Measurements from ENCODE around the gene SOBP.

The SOBP gene

DNA sequence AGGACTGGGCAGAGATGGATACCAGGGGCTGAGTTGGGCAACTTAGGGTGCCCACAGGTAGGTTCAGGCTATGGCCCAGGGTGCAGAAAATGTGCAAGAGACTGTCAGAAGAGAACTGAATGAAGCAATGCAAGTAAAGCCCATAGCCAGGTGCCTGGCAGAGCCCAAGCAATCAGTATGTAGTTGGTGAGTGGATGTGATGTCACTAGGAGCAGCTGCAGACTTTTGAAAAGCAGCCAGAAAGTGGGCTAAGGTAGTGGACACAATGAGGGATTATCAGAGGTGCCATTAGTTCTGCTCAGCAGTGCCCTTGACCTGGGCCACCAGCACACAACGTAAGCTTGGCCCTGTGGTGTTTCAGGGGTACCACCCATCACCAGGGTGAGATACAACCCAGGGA lies 135.3 kb downstream of the SOBP start:
- DNase-seq (ENCODE audit: low spot score), result no peak
- CTCF ChIA-PET, result no interaction called here
- TF ChIP-seq, protein P1, sequence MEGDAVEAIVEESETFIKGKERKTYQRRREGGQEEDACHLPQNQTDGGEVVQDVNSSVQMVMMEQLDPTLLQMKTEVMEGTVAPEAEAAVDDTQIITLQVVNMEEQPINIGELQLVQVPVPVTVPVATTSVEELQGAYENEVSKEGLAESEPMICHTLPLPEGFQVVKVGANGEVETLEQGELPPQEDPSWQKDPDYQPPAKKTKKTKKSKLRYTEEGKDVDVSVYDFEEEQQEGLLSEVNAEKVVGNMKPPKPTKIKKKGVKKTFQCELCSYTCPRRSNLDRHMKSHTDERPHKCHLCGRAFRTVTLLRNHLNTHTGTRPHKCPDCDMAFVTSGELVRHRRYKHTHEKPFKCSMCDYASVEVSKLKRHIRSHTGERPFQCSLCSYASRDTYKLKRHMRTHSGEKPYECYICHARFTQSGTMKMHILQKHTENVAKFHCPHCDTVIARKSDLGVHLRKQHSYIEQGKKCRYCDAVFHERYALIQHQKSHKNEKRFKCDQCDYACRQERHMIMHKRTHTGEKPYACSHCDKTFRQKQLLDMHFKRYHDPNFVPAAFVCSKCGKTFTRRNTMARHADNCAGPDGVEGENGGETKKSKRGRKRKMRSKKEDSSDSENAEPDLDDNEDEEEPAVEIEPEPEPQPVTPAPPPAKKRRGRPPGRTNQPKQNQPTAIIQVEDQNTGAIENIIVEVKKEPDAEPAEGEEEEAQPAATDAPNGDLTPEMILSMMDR (conservative IDR thresholded peaks at IDR 0.05; ENCODE audit: low read depth), result no peak
- no peak overlapping the region for H3K27ac ChIP-seq
- POLR2A ChIA-PET (ENCODE audit: low non-redundant PET), result no interaction called here

DNA sequence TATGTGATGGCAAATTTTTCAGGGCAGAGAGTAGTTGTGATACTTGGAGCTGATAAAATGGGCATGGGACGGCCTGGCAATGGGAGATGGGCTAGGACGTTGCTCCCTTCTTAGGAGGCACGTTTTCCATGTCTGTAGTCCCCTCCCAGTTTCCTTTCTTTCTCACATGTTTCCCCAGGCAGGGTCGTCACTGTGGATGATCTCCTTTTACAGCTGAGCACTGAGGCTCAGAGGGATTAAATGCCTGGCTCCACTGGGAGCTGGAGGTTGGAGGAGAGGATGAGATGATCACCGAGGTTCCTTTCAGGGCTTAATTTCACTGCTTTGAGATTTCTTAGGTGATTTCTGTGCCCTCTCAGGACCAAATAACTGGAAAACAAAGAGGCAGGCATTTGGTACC lies 136.7 kb downstream of the SOBP start:
- no peak for DNase-seq (ENCODE audit: low spot score)
- CTCF ChIA-PET, result no interaction called here
- H3K27ac ChIP-seq, result no peak overlapping the region
- POLR2A ChIA-PET (ENCODE audit: low non-redundant PET), result no interaction called here
- TF ChIP-seq, protein P1 (conservative IDR thresholded peaks at IDR 0.05; ENCODE audit: low read depth), result no peak

DNA sequence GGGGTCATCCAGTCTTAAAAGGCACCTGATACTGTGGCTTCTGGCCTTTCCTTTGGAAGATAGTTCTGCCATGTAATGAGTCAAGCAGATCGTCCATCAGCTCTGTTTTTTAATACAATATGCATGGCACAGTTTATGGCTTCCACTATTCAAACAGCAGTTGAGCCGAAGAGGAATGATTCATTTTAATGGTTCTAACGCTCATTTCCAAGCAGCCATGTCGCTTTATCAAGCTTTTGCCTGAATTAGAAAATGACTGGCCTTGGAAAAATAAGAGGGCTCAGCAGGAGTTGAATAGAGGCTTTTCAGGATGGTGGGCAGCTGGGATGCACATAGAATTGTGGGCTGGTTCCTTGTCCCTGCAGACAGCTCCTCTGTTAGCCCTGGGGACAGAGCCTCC lies 138.1 kb downstream of the SOBP start:
- TF ChIP-seq, protein P1 (conservative IDR thresholded peaks at IDR 0.05; ENCODE audit: low read depth), result no peak
- CTCF ChIA-PET, result interaction anchor here (0.5 kb wide), 1 partner anchor 38 kb away, joined by 3 read pairs; no protein-coding TSS in a partner anchor
- POLR2A ChIA-PET (ENCODE audit: low non-redundant PET), result no interaction called here

DNA sequence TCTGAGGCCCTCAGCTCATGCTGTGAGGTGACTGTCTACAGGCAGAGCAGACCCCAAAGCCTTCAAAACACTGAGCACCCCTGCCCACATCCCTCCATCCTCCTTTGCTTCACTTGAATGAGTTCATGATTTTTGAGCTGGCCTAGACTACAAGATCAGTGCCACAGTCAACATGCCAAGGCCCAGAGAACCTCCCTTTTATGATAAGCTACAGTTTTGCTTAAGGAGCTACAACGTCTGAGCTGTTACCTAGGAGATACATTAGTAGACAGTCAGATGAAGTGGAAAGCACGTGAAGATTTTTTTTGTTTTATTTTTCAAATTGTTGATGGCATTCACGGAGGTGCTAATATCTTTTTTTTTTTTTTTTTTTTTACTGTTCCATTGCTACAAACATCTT lies 139.0 kb downstream of the SOBP start:
- no peak for DNase-seq (ENCODE audit: low spot score)
- TF ChIP-seq, protein P1 (conservative IDR thresholded peaks at IDR 0.05; ENCODE audit: low read depth), result no peak
- ChIA-PET CTCF (interaction anchor here (0.5 kb wide), 1 partner anchor 1586 kb away, joined by 3 read pairs; no protein-coding TSS in a partner anchor), POLR2A (ENCODE audit: low non-redundant PET) (no interaction called here)
- no peak overlapping the region for H3K27ac ChIP-seq

More for the DNA sequence above, 138.1 kb downstream of the SOBP start:
- H3K27ac ChIP-seq, result no peak overlapping the region
- DNase-seq (ENCODE audit: low spot score), result no peak

DNA sequence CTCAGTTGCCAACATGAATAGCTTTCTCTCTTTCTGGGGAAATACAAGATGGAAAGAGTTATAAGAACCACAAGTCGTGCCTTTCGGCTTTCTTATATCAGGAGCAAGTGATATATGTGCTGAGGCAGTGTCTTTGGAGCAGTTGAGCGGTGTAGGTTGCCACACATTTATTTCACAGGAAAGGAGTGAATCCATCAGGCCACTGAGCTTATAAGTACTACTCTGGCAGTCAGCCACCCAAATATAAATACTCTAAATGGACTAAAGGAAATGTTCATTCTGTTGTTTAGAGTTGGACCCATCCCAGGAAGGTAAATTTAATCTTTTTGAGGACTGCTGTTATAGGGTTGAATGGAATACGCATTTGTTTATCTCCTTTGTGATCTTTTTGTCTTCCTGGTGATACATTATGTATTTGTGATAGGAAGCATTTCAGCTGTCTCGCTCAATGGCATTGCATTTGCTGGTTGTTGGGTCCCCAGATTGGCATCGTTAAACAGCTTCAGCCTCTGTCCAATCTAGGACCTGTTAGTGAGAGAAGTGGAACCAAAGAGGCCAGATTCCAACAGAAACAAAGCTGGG lies 139.7 kb downstream of the SOBP start:
- CTCF ChIA-PET, result no interaction called here
- TF ChIP-seq, protein P1 (conservative IDR thresholded peaks at IDR 0.05; ENCODE audit: low read depth), result no peak
- H3K27ac ChIP-seq, result no peak overlapping the region
- POLR2A ChIA-PET (ENCODE audit: low non-redundant PET), result no interaction called here
- no peak for DNase-seq (ENCODE audit: low spot score)

DNA sequence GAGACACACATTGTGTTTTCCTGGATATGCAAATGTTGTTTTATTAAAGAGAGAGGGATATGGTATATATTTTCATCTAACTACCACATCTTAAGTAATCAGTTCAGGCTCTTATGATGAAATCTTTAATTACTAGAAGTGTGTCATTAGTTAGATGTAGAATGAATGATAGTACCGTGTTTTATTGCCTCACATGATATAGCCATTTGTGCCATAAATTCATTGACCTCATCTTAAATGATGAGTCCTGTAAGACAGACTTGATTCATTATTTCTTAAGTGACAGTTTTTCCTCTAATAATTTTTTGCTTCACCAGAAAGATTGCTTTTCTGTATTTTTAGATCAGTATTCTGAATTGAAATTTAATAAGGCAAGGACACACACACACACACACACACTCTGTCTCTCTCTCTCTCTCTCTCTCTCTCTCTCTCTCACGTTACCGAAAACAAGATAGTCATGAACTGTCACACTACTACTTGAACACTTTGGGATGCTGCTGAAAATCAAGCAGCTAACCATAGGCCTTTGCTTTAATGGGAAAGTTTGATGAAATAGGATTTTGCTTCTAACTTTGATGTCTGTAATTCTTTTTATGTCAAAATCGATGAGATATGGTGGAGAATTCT lies 140.5 kb downstream of the SOBP start:
- H3K27ac ChIP-seq, result no peak overlapping the region
- TF ChIP-seq, protein P1 (conservative IDR thresholded peaks at IDR 0.05; ENCODE audit: low read depth), result no peak
- CTCF ChIA-PET, result no interaction called here
- no peak for DNase-seq (ENCODE audit: low spot score)
- POLR2A ChIA-PET (ENCODE audit: low non-redundant PET), result no interaction called here
